Upper lobe of right lung (tissue), 1 donor: ENCODE data around the gene RPS19BP1. TPM values are rescaled to one million over a fixed set of nuclear protein-coding genes. Genes with fewer than 3 reads are reported as not detected.

ENCODE experiments used
- ATAC-seq: fragments of 200-7000 bp; cut with Tn5 transposase; one replicate; pipeline ENCODE4 v1.9.1; 2020; ENCODE audit warnings: mild to moderate bottlenecking, moderate library complexity
- DNase-seq: peaks from one replicate; pipeline ENCODE4 v3.0.0-alpha.2; 2020
- H3K27ac ChIP-seq: fragments of 200-600 bp; one replicate; pipeline ENCODE4 v1.8.0; 2022
- H3K27me3 ChIP-seq: fragments of 200-600 bp; one replicate; pipeline ENCODE4 v1.8.0; 2022; ENCODE audit warnings: mild to moderate bottlenecking
- H3K36me3 ChIP-seq: fragments of 200-600 bp; one replicate; pipeline ENCODE4 v1.8.0; 2022
- H3K4me1 ChIP-seq: fragments of 200-600 bp; one replicate; pipeline ENCODE4 v1.8.0; 2022
- H3K4me3 ChIP-seq: fragments of 200-600 bp; one replicate; pipeline ENCODE4 v1.8.0; 2022; ENCODE audit warnings: mild to moderate bottlenecking
- H3K9me3 ChIP-seq: fragments of 200-600 bp; one replicate; pipeline ENCODE4 v1.8.0; 2022
- intact Hi-C: fragments of 100-400 bp; cut with DNase I; formaldehyde crosslinking; loops from one replicate; pipeline ENCODE4 v1.11.0; 2022
- total RNA-seq: library from RNA; stranded (reverse); fragmentation: NEBNext Ultra II Directional; extraction: Animal tissue kit (Norgen Biotek cat#: 25700); gene quantifications from one replicate; pipeline ENCODE4 v1.2.1, GENCODE V29; 2021
- TF ChIP-seq, protein P1 (sequence below): fragments of 200-600 bp; IDR thresholded peaks from one replicate; pipeline ENCODE4 v1.8.0; 2022; ENCODE audit warnings: antibody characterized with exemption
- donor health status: DM: no; HTN: yes; CAD: no; lungs with severe emphysema.

The RPS19BP1 gene
- total RNA-seq, 1 donor from 2014 or later, result 72.5 TPM

DNA sequence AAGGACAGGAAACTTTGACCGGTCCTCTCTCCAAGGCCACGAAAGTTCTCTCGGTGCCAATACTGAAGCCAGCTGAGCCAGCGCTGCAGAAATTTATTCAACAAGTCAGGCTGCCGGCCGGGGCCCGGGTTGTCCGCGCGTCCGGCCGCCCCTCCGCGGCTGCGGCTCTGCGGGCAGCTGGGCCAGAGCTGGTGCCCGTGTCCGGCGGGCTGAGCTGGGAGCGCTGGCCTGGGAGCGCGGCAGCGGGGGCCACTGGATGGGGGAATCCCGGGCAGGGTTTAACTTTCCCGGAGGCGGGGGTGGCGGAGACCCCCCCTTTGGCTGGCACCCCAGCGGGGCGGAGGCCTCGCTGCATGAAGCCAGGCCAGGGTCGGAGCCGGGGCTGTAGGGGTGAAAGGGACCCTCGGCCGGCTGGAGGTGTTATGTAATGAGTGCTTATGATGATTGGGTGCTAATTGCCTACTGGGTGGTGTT lies 25.7 kb upstream of the RPS19BP1 start:
- Histone ChIP-seq H3K4me1 (peaks cover 4% of the 10 kb centered on the region), H3K27ac (no peak overlapping the region), H3K36me3 (no peaks in the 10 kb centered on the region), H3K27me3 (peaks cover 68% of the 10 kb centered on the region), H3K4me3 (no peak overlapping the region), H3K9me3 (no peaks in the 10 kb centered on the region)
- no peak for DNase-seq
- ATAC-seq, result no peak
- intact Hi-C loops, result no loop called here
- TF ChIP-seq, protein P1, sequence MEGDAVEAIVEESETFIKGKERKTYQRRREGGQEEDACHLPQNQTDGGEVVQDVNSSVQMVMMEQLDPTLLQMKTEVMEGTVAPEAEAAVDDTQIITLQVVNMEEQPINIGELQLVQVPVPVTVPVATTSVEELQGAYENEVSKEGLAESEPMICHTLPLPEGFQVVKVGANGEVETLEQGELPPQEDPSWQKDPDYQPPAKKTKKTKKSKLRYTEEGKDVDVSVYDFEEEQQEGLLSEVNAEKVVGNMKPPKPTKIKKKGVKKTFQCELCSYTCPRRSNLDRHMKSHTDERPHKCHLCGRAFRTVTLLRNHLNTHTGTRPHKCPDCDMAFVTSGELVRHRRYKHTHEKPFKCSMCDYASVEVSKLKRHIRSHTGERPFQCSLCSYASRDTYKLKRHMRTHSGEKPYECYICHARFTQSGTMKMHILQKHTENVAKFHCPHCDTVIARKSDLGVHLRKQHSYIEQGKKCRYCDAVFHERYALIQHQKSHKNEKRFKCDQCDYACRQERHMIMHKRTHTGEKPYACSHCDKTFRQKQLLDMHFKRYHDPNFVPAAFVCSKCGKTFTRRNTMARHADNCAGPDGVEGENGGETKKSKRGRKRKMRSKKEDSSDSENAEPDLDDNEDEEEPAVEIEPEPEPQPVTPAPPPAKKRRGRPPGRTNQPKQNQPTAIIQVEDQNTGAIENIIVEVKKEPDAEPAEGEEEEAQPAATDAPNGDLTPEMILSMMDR, result no peak

GRCh38 chr22:39556970-39557841 lies 24.7 kb upstream of the RPS19BP1 start:
- ATAC-seq, result no peak
- intact Hi-C loops, result no loop called here
- no peak for DNase-seq

GRCh38 chr22:39554151-39554550 lies 21.6 kb upstream of the RPS19BP1 start:
- Histone ChIP-seq H3K9me3 (no peaks in the 10 kb centered on the region), H3K4me3 (no peak overlapping the region), H3K27me3 (peaks cover 63% of the 10 kb centered on the region), H3K4me1 (peaks cover 4% of the 10 kb centered on the region), H3K27ac (no peak overlapping the region), H3K36me3 (no peaks in the 10 kb centered on the region)
- DNase-seq (no peak), ATAC-seq (no peak)
- intact Hi-C loops, result no loop called here
- TF ChIP-seq, protein P1, result no peak

More at GRCh38 chr22:39556970-39557841, 24.7 kb upstream of the RPS19BP1 start:
- Histone ChIP-seq H3K4me3 (no peak overlapping the region), H3K9me3 (no peaks in the 10 kb centered on the region), H3K4me1 (peaks cover 4% of the 10 kb centered on the region), H3K27me3 (peaks cover 76% of the 10 kb centered on the region), H3K36me3 (no peaks in the 10 kb centered on the region), H3K27ac (no peak overlapping the region)
- TF ChIP-seq, protein P1, result no peak

- no peak overlapping the region for H3K27ac ChIP-seq
- ATAC-seq (no peak), DNase-seq (no peak)
- TF ChIP-seq, protein P1, result no peak
- no peak overlapping the region for H3K4me3 ChIP-seq
- H3K36me3 ChIP-seq, result no peaks in the 10 kb centered on the region
- peaks cover 63% of the 10 kb centered on the region for H3K27me3 ChIP-seq
- intact Hi-C loops, result no loop called here
- no peaks in the 10 kb centered on the region for H3K9me3 ChIP-seq
- H3K4me1 ChIP-seq, result peaks cover 4% of the 10 kb centered on the region
Observed at GRCh38 chr22:39553429-39553828, 20.9 kb upstream of the RPS19BP1 start.

DNA sequence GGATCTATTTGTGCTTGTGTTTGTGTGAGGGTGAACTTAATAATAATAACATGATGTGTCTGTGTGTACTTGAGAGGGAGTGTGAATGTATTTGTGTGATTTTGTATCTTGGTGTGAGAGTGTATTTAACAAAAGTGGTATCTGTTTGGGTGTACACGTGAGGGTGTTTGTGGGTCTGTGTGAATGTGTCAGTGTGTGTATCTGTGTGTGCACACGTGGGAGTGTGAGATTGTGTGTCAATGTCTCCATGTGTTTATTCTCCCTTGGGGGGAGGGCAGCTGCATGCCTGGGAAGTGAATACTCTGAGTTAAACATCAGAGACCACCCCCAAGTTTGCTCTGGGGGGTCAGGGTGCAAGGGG lies 15.0 kb upstream of the RPS19BP1 start:
- intact Hi-C loops, result no loop called here
- no peaks in the 10 kb centered on the region for H3K36me3 ChIP-seq
- no peak overlapping the region for H3K27ac ChIP-seq
- H3K27me3 ChIP-seq, result peaks cover 78% of the 10 kb centered on the region
- no peaks in the 10 kb centered on the region for H3K9me3 ChIP-seq
- DNase-seq (no peak), ATAC-seq (no peak)
- H3K4me3 ChIP-seq, result no peak overlapping the region
- TF ChIP-seq, protein P1, result no peak
- no peaks in the 10 kb centered on the region for H3K4me1 ChIP-seq
